ENCODE measurements around the gene PTRH1.

GRCh38 chr9:127753622-127754021 lies 38.2 kb upstream of the PTRH1 start:
- TF ChIP-seq CTCF (IDR thresholded peaks at IDR 0.05 in 2 of 3, conservative IDR thresholded peaks at IDR 0.05 in 1 of 3; ENCODE audit: control insufficient read depth in 2 of 3, extremely low read depth in 1 of 3, insufficient read depth in 1 of 3, low read depth in 3 of 3, low read length in 3 of 3) (no peak), POLR2AphosphoS2 (IDR thresholded peaks at IDR 0.05; ENCODE audit: low read depth, low read length) (no peak), ETV6 (conservative IDR thresholded peaks at IDR 0.05 in 1 of 2, IDR thresholded peaks at IDR 0.05 in 1 of 2; ENCODE audit: borderline replicate concordance in 1 of 2, low read depth in 1 of 2) (no peak), YY1 (IDR thresholded peaks at IDR 0.05; ENCODE audit: low read depth, low read length) (no peak), CBFB (IDR thresholded peaks at IDR 0.05; ENCODE audit: low read depth) (no peak), IRF3 (IDR thresholded peaks at IDR 0.05) (no peak), SMC3 (IDR thresholded peaks at IDR 0.05; ENCODE audit: borderline replicate concordance, low read length) (no peak), SP1 (IDR thresholded peaks at IDR 0.05; ENCODE audit: low read depth, low read length) (no peak)

Data from GM12878 (cell line).